DND-41 (cell line): ENCODE measurements around the gene SWSAP1.
"Not testable (repeated sequence)": the region's sequence is repeated elsewhere in the genome, so short reads cannot be mapped to it uniquely, and the experiment has no call there.

Source experiments
- ATAC-seq: fragments of 200-7000 bp; cut with Tn5 transposase; 3 replicates; pipeline ENCODE4 v1.9.1; 2021; ENCODE audit warnings: low read depth; ENCODE audit not compliant: insufficient read depth
- DNase-seq: peaks from one replicate; pipeline ENCODE4 v3.0.0-alpha.2; 2020
- H2AFZ ChIP-seq: 2 replicates; pipeline ENCODE4 v1.6.0; 2012; ENCODE audit warnings: low read depth, low read length
- H3K27ac ChIP-seq: 2 replicates; pipeline ENCODE4 v1.5.1; 2012; ENCODE audit warnings: low read length, inconsistent platforms
- H3K27me3 ChIP-seq: fragments of 200-600 bp; sonication (generic); 2 replicates; pipeline ENCODE4 v1.6.0; 2012; ENCODE audit warnings: low read length, mild to moderate bottlenecking, inconsistent platforms; ENCODE audit not compliant: insufficient read depth, poor library complexity
- H3K36me3 ChIP-seq: 2 replicates; pipeline ENCODE4 v1.5.1; 2012; ENCODE audit warnings: low read length, inconsistent platforms; ENCODE audit not compliant: insufficient read depth
- H3K4me1 ChIP-seq: 2 replicates; pipeline ENCODE4 v1.5.1; 2012; ENCODE audit warnings: mild to moderate bottlenecking, low read length; ENCODE audit not compliant: insufficient read depth
- H3K4me2 ChIP-seq: 2 replicates; pipeline ENCODE4 v1.6.0; 2012; ENCODE audit warnings: mild to moderate bottlenecking, moderate library complexity, low read length, inconsistent platforms; ENCODE audit not compliant: insufficient read depth
- H3K4me3 ChIP-seq, 2 experiments: fragments of 200-600 bp in 1 of 2; shearing (Covaris generic) in 1 of 2; 2 replicates each; pipeline ENCODE4 v1.5.1; 2012 to 2016; ENCODE audit warnings: inconsistent platforms in 2 of 2, low read length in 2 of 2, mild to moderate bottlenecking in 2 of 2, low read depth in 1 of 2, moderate library complexity in 1 of 2
- H3K79me2 ChIP-seq: 2 replicates; pipeline ENCODE4 v1.6.0; 2012; ENCODE audit warnings: low read length, inconsistent platforms; ENCODE audit not compliant: insufficient read depth
- H3K9ac ChIP-seq: 2 replicates; pipeline ENCODE4 v1.6.0; 2012; ENCODE audit warnings: low read depth, mild to moderate bottlenecking, inconsistent platforms, low read length, moderate library complexity
- H3K9me3 ChIP-seq: 2 replicates; pipeline ENCODE4 v1.5.1; 2012; ENCODE audit warnings: low read length, moderate library complexity, mild to moderate bottlenecking, inconsistent platforms; ENCODE audit not compliant: insufficient read depth, severe bottlenecking
- H4K20me1 ChIP-seq: 2 replicates; pipeline ENCODE4 v1.6.0; 2012; ENCODE audit warnings: low read length; ENCODE audit not compliant: insufficient read depth
- CTCF ChIP-seq: IDR thresholded peaks from 2 replicates; pipeline ENCODE4 v1.5.1; 2012; ENCODE audit warnings: borderline replicate concordance, low read length, moderate library complexity, mild to moderate bottlenecking; ENCODE audit not compliant: poor library complexity, severe bottlenecking; ENCODE audit errors: extremely low read depth
- EZH2 ChIP-seq: IDR thresholded peaks from 3 replicates; pipeline ENCODE4 v1.6.1; 2012; ENCODE audit warnings: borderline replicate concordance, low read depth, mild to moderate bottlenecking, moderate library complexity, low read length, inconsistent platforms; ENCODE audit not compliant: severe bottlenecking

SWSAP1 gene

GRCh38 chr19:11346104-11346940 is 28.1 kb upstream of the SWSAP1 start, which contains the start of the genes CCDC159 and TMEM205:
Gene CCDC159 (plus strand): TSS chr19:11346519. CDS start chr19:11346607, 88 bp downstream.
Gene TMEM205 (minus strand): TSS chr19:11346268. CDS start chr19:11345619, 649 bp downstream.
- Histone ChIP-seq H3K27me3 (no peaks in the 10 kb centered on the region), H3K4me2 (peak within 1 kb of the TSS; percentile 78), H3K27ac (peak within 1 kb of the TSS; percentile 74), H3K4me3 (peak within 1 kb of the TSS; percentile 47 to 95; a peak in 3 of 4 replicates), H3K79me2 (peaks cover 11% of the 10 kb centered on the region), H4K20me1 (no peaks in the 10 kb centered on the region), H3K36me3 (peaks cover 5% of the 10 kb centered on the region; the same call in 1 of the 2 replicates), H3K9me3 (peaks cover 3% of the 10 kb centered on the region), H3K9ac (peak within 1 kb of the TSS; percentile 66), H2AFZ (peak within 1 kb of the TSS; percentile 77), H3K4me1 (peaks cover 31% of the 10 kb centered on the region)
- DNase-seq = peak; percentile 100
- peak; percentile 97 for ATAC-seq
- TF ChIP-seq EZH2 (no peak), CTCF (peak; percentile 48)

- H3K9me3 ChIP-seq = peaks cover 3% of the 10 kb centered on the region
Observed at GRCh38 chr19:11347546-11348039, 26.9 kb upstream of the SWSAP1 start.

GRCh38 chr19:11349171-11349570 is 25.3 kb upstream of the SWSAP1 start:
- Histone ChIP-seq H3K9ac (no peak overlapping the region), H4K20me1 (no peaks in the 10 kb centered on the region), H3K79me2 (peaks cover 11% of the 10 kb centered on the region), H3K27ac (no peak overlapping the region), H3K4me2 (no peak overlapping the region), H3K27me3 (no peaks in the 10 kb centered on the region), H3K4me3 (no peak overlapping the region), H3K4me1 (peaks cover 31% of the 10 kb centered on the region), H3K36me3 (no peaks in the 10 kb centered on the region), H3K9me3 (peaks cover 3% of the 10 kb centered on the region), H2AFZ (no peak overlapping the region)
- DNase-seq (no peak), ATAC-seq (no peak)
- TF ChIP-seq EZH2 = no peak
- TF ChIP-seq CTCF = no peak

More at GRCh38 chr19:11347546-11348039, 26.9 kb upstream of the SWSAP1 start:
- no peak overlapping the region for H3K9ac ChIP-seq
- 0 out of 2 replicates have a peak overlapping the region, but pooled peaks have one; percentile 9 for H3K4me2 ChIP-seq
- peaks cover 31% of the 10 kb centered on the region for H3K4me1 ChIP-seq
- DNase-seq = no peak
- H3K27ac ChIP-seq = no peak overlapping the region
- H3K36me3 ChIP-seq = no peaks in the 10 kb centered on the region; the same call in 1 of the 2 replicates
- H2AFZ ChIP-seq = no peak overlapping the region
- H3K4me3 ChIP-seq = no peak overlapping the region
- ATAC-seq = no peak
- peaks cover 11% of the 10 kb centered on the region for H3K79me2 ChIP-seq
- no peak for TF ChIP-seq EZH2
- no peak for TF ChIP-seq CTCF
- H3K27me3 ChIP-seq = no peaks in the 10 kb centered on the region
- H4K20me1 ChIP-seq = no peaks in the 10 kb centered on the region

GRCh38 chr19:11354102-11354501 is 20.4 kb upstream of the SWSAP1 start:
- ATAC-seq, H3K27me3 ChIP-seq, DNase-seq, H3K79me2 ChIP-seq, H2AFZ ChIP-seq, H3K36me3 ChIP-seq, H4K20me1 ChIP-seq, H3K9me3 ChIP-seq, H3K9ac ChIP-seq, H3K27ac ChIP-seq, H3K4me3 ChIP-seq, H3K4me2 ChIP-seq: not testable (repeated sequence)
- peaks cover 11% of the 10 kb centered on the region for H3K4me1 ChIP-seq
